HG02610 (cell line): Measurements from ENCODE around the gene CYP39A1.

Source experiments
- ATAC-seq: cut with Tn5 transposase; IDR thresholded peaks from one replicate; pipeline ENCODE4 v1.9.1; 2021; ENCODE audit warnings: mild to moderate bottlenecking, moderate library complexity; ENCODE audit not compliant: unreplicated experiment

Gene CYP39A1

DNA sequence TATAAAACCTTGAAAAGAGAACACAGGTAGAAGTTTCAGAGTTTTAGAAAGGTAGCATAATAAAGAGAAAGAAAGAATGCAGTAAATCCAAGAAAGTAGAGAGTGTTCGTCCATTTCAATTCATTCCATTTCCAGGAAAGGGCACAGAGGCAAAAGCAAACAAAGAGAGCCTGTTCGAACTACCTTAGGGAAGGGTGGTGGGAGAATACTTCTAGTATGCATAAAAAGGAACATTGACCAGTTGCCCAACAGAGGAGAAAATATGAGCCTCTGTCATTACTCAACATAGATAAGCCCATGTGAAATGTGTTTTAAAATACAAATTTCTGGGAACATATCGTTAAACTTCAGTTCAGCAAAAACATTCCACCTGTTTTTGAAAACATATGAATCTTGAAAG is 60.6 kb downstream of the CYP39A1 start:
- ATAC-seq = no peak

DNA sequence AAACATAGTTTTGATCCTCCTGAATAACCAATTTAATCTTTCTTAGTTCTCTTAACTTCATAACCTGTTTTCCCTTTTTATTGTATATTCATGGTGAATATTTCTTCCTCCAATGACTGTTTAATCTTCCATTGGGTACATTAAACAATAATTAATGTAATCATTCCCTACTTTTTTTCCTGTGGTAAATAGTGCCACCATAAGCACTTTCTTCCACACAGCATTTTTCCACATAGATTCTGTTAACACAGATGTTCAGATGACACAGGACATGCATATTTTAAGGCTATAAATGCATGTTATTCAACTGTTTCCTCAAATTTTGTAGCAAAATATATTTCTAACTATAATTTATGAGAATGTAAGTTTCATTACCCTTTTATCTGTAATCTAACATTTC is 61.9 kb downstream of the CYP39A1 start:
- ATAC-seq = no peak

DNA sequence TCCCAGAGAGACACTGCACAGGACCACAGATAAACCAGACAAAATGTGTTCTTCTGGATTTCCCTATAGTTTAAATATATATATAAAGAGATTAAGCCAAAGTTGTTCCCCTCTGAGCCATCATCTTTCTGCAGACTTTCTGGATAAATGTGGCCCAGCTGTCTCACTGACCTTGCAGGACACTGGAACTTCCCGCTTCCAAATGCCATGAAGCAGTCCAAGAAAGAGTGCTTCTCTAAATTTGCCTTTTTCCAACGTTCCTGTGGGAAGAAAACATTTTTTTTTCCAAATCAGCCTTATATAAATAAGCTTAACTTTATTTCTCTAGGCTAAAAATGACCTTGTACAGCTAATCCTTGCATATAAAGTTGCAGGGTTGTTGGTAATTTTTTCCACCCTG is 65.7 kb downstream of the CYP39A1 start:
- ATAC-seq = no peak

DNA sequence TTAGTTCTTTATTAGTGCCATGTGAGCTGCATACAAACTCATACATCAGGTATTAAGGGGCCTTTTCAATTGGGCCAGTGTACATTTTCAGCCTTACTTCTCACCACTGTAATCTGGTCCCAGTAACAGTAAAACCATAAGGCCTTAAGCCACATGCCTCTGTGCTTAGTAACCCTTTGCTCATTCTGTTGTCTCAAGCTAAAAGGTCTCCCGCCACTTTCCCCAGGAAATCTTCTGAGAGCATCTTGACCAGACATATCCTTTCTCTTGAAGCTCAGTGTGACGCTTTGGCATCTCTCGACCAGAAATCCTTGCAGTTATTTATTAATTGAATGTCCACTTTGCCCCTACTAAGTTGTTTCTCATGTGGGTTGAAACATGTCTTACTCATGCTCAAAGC is 68.0 kb downstream of the CYP39A1 start:
- no peak for ATAC-seq

DNA sequence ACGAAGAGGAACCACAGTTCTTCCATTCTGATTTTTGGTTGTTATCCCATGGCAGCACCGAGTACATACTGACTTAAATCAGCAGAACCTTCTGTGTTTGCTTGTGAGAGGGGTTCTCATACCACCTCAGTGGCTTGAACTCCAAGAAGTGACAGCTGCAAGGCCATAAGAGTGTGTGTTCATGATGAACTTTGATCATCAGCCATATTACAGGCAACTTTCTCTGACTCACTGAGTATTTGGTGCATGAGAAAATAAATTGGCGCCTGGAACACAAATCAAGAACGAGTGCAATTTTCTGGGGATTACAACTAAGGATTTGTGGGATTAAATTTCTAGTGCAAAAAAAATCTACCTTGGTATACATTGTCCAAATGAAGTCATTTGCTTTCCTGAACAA is 68.9 kb downstream of the CYP39A1 start:
- no peak for ATAC-seq

DNA sequence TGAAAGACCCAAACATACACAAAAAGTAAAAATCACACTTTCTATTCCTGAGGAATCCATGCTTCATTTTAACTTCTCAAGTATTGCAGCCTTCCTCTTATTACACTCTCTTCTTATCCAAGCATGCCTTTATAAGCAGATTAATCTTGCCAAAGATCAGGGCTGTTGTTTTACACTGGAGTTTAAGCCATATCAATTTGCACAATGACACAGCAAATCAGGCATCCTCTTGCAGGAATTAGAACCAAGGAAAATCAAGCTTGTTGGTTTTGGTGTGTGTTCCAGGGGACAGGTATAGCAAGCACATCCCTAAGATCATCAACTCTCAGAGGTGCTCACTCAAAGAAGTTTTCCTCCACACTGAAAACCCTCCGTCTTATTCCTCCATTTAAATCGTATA is 69.5 kb downstream of the CYP39A1 start:
- no peak for ATAC-seq

DNA sequence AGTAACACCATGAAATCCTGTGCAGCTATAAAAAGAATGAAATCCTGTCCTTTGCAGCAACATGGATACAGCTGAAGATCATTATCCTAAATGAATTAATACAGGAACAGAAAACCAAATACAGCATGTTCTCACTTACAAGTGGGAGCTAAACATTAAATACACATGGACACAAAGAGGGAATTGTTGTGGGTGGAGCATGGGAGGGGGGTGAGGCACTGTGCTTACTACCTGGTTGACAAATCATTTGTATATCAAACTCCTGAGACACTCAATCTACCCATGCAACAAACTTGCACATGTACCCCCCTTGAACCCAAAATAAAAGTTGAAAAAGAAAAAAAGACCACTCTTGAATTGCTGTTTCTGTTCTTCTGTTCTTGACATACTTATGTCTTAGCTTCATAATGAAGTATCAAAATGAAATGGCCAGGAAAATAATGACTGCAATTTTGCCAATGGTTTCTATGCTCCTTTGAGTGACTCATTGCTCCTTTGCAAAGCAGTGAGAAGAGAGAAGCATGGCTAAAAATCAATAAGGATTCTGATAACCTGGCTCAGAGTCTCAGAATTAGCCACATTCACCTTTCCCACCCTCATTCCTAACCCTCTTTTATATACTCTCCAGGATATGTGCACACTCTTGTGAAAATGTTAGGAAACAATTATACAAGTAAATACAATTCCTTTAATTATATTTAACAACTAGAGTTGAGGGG is 71.0 kb downstream of the CYP39A1 start:
- no peak for ATAC-seq

DNA sequence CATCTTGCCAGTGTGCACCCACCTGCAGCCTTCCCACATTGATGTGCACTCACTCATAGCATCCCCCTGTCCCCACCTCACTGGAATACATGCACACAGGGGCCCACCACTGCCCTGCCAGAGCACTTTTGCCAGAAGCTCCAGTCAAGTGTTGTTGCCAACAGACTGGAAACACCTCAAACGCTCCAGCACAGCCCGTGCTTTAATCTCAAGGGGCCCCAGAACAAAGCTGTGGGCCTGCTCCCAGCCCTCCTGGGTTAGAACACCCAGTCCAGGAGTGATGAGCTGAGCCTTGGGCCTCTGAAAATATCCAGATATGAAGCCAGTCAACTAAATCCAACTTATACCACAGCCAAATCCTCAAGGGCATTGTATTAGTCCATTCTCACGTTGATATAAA is 77.1 kb downstream of the CYP39A1 start:
- no peak for ATAC-seq

DNA sequence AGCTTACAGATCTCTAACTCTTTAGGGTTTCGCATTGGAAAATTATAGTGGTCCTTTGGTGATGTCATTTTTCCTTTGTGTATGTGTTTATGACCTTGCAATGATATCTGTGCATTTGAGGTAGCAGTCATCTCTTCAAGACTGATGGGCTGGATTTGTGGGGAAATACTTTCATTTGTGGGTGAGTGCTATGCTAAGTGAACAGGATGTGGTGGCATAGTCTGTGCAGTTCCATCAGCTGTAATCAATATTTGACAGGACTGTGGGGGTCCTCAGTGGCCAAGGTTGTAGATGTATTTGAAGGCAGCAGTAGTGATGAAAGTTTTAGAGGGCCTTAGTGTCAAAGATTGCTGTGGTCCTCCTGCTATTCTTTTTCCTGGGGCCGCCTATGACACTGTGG is 79.5 kb downstream of the CYP39A1 start:
- ATAC-seq = no peak

DNA sequence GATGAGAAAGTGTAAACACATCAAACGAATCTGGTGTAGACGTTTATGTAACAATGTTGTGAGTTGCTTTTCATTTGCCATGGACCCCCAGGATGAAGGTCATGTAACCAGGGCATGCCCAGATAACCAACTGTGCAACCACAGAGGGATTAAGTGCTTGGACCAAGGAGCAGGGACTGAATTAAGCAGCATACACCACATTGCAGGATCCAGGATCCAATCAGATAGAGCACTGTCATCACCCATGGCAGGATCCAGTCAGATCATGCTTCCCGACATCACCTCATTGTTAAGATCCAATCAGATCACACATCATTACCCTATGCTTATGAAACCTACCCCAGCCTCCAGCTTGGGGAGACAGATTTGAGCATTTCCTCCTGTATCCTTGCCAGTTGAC is 87.1 kb downstream of the CYP39A1 start:
- no peak for ATAC-seq

DNA sequence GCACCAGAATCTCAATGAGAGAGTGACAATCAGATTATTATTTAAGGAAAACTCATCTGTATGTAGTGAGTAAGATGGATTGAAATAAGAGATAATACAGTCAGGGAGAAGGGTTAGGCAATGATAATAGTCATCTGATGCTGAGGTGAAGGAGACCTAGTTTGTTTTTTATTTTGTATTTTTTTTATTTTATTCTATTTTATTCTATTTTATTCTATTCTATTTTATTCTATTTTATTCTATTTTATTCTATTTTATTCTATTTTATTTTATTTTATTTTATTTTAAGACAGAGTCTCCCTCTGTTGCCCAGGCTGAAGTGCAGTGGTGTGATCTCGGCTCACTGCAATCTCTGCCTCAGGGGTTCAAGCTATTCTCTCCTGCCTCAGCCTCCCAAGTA is 88.7 kb downstream of the CYP39A1 start:
- ATAC-seq = no peak

DNA sequence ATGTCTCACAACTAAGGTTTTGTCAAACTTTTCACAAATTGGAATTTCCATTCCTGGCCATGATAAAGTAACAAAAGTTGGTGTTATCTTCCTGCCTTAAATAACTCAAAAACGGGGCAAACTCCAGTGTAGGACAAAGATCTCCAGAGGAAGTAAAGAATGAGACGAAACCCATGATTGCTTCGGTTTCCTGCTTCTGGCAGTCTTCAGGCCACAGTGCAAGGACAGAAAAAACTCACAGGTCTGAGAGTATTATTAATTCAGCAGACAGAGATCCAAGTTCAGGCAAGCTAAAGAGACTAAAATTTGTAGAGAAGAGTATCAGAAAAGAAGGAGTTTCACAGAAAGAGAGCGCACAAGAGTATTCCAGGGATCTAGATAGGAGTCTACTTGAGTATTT is 96.6 kb downstream of the CYP39A1 start:
- no peak for ATAC-seq

DNA sequence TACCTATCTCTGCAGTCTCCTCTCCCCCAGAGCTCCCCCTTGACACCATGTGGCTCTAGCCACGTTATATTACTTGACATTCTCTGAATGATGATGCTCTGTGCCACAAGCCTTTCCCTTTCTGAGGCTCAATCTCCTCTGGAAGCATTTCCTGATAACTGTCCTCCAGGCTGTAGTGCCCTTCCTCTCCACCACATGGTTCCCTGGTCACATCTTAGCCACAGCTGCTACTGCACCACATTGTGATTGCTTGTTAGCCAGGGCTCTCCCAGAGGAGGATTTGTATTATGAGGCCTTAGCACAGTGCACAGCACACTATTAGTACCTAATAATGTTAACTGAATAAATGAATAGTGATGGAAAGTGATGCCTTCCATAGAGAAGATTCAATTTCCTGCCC is 97.5 kb downstream of the CYP39A1 start:
- ATAC-seq = no peak

DNA sequence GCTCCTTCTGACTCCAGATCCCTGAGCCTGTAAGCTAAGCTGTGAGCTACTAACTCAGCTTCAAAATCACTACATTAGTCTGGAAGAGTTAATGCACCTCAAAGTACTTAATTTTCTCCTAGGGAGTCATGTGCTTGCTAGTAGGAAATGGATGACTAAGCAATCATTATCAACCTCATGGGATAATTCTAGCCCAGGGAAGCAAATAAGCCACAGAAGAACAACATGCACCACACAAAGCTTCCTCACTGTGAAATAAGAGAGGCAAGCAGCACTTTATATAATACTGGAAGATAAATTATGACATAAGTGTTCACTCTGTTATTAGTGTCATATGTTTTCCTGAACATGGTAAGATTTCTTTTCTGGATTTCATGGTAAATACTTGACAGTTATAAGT is 103.5 kb downstream of the CYP39A1 start:
- no peak for ATAC-seq

DNA sequence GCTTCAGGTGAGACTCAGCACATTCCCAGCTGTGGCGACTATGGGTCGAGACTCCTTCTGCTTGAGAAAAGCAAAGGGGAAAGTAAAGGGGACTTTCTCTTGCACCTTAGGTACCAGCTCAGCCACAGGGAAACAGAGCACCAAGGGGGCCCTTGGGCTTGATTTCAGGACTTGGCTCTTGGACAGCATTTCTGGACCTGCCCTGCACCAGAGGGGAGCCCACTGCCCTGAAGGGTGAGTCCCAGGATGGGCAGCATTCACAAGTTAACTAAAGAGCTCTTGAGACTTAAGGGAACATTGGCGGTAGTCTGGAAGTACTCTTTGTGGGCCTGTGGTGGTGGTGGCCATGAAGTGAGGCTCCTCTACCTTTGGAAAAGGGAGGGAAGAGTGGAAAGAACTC is 111.1 kb downstream of the CYP39A1 start:
- ATAC-seq = no peak

DNA sequence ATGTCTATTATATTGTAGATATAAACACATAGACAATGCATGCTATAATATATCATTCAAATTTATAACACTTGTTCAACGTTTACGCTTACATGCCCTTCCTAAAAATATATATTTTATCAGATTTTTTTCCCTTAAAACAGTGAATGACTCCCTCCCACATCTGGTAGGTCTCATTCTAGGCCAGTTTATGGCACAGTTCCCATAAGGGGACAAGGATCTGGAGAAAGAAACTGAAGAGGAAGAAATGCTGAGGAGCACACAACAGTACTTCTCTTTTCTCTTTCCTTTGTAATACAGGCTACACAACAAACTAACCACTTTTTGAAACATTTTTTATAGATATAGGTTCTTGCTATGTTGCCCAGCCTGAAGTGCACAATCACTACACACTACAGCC is 112.8 kb downstream of the CYP39A1 start:
- no peak for ATAC-seq

DNA sequence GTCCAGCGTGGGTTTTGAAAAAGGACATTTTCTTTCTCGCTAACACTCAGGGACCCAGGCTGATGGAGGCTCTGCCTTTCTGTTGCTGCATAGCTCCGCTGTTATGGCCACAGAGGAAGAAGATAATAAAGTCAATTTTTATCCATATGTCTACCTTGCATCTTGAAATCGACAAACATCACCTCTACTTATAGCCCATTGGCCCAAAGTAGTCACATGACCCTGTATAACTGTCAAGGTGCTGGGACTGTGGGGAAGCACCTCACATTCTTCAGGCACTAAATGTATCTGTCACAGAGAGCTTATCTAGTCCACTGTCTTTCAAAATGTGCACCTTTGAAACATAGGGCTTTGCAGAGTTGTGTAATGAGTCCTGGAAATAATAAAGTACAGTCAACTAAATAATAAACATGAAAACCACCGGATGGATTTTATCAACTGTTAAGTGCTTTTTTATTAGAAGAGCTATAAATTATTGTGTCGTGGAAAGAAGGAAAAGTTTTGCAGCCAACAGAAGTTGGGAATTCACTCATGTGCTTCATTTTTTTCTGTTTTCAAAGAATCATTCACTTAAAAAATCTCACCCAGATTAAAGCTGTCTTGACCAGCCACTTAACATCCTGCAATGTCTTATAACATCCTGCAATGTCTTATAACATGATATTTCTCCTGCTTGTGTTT is 113.7 kb downstream of the CYP39A1 start:
- ATAC-seq = no peak

DNA sequence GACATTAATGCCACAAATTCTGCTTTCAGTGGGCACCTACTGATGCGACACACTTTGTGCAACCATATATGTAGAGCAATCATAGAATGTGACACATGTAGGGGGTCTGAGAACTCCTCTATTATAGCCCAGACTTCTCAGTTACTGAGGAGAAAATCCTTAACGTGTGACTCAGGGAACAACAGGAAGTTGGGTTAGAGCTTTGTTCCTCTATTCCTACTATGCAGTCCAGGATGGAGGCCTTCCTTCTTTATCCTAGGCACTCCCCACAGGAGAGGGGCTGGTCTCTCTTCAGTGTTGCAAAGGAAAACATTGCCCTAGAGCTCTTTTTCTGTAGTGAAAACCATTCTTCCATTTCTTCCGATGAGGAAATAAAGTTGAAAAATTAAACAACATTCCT is 121.7 kb downstream of the CYP39A1 start:
- no peak for ATAC-seq

DNA sequence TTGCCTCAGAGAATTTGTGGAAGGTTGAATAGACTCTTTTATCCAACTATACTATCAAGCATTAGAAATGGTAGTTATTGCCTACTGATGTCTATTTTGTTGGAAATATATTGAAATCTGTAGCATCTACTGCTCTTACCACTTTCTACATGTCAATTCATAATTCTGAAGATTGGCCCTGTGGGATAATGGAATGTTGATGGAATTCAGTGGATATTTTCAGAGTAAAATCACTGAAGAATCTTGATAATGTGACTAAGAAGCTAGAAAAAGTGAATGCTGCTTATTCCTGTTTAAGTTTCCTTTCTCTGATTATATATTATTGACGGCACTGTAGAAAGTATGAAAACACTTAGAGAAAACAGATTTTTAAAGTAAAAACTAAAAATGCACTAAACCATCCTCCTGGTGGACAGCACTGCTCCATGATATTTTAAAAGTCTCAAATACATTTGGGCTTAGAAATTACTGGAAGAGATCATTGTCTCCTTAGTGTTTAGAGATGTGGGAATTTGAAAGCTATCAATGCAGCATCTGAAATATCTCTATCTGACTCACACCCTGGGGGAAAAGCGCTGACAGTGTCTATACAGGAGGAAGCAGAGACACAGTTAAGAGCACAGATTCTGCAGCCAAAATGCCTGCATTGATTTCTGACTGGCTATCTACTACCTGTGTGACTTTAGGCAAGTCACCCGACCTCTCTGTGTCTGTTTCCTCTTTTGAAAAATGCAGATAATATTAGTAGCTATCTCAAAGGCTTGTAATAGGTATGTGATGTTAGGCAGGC is 123.5 kb downstream of the CYP39A1 start:
- no peak for ATAC-seq

DNA sequence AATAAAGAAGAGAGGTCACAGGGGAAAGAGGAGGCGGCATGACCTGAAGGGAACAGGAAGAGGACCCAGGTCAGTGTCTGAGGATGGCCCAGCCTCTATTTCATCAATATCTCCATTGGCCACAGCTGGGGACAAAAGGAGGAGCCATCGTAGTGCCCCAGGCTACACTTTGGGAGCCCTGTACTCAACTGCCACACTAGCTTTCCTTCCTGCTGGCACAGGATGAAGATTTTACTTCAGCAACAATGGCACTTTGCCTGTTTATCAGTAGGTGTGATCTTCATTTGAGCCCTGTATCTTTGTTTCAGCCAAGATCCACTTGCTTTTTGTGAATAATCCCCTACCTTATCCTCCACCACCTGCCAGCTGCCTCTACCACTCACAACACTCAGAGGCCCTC is 126.0 kb downstream of the CYP39A1 start:
- ATAC-seq = no peak

DNA sequence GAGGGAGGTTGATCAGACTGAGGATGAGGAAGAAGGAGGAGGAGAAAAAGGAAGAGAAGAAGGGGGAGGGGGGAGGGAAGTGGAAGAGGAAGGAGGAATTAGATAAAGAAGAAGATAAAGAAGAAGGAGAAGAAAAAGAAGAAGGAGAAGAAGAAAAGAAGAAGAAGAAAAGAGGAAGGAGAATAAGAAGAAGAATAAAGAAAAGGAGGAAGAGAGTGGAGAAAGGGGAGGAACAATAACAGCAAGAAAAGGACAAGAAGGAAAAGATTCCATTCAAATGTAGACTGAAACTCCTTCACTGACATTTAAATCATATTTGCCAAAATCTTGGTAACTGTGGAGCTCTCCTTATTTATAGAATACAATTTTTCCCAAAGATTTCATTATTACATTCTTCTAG is 127.0 kb downstream of the CYP39A1 start:
- ATAC-seq = no peak

DNA sequence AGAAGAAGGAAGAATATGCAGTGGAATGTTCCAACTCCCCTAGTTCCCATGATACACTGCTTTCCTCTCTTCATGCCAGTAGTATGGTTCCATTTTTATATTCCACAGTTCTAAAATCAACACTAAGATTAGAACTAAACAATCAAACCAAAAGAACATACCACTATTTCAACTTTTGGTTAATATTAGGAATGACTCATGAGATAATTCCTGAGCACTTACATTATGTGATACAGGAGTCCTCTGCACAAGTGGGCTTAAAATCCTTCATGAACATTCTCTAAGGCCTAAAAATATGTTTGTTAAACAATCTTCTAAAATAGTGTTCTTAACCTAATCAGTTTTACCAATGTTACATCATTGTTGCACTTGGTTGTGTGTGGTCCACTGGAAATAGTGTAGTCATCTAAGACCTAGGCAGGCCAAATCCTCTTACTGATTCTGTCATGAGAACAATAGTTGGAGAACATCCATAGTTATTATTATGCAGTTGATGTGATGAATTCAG is 131.1 kb downstream of the CYP39A1 start:
- ATAC-seq = no peak
